GM23338 (cell line): ENCODE results near the gene CDR2. TPM values are rescaled to one million over a fixed set of nuclear protein-coding genes. Genes with fewer than 3 reads are reported as not detected.

Source experiments
- ATAC-seq: fragments of 200-7000 bp; cut with Tn5 transposase; 3 replicates; pipeline ENCODE4 v1.9.1; 2020
- DNase-seq: peaks from one replicate; pipeline ENCODE4 v3.0.0-alpha.2; 2015; ENCODE audit warnings: low spot score
- H2AFZ ChIP-seq: fragments of 200-600 bp; sonication (generic); 2 replicates; pipeline ENCODE4 v1.8.0; 2016; ENCODE audit warnings: antibody characterized with exemption, mild to moderate bottlenecking, moderate library complexity
- H3F3A ChIP-seq: fragments of 200-600 bp; sonication (generic); replicated peaks from 2 replicates; pipeline ENCODE4 v1.8.0; 2017; ENCODE audit warnings: antibody characterized with exemption, mixed run types, low read depth
- H3K27ac ChIP-seq: fragments of 200-600 bp; sonication (generic); 2 replicates; pipeline ENCODE4 v1.6.1; 2016; ENCODE audit warnings: low read depth
- H3K27me3 ChIP-seq: fragments of 200-600 bp; sonication (generic); 2 replicates; pipeline ENCODE4 v1.8.0; 2016; ENCODE audit warnings: mild to moderate bottlenecking, mixed run types, moderate library complexity; ENCODE audit not compliant: insufficient read depth
- H3K36me3 ChIP-seq: fragments of 200-600 bp; sonication (generic); 2 replicates; pipeline ENCODE4 v1.8.0; 2016; ENCODE audit warnings: mild to moderate bottlenecking; ENCODE audit not compliant: insufficient read depth
- H3K4me1 ChIP-seq: fragments of 200-600 bp; sonication (generic); 2 replicates; pipeline ENCODE4 v1.8.0; 2016; ENCODE audit warnings: mild to moderate bottlenecking, moderate library complexity; ENCODE audit not compliant: insufficient read depth
- H3K4me2 ChIP-seq: fragments of 200-600 bp; sonication (generic); 2 replicates; pipeline ENCODE4 v1.7.1; 2017; ENCODE audit warnings: mixed run types
- H3K4me3 ChIP-seq: fragments of 200-600 bp; sonication (generic); 2 replicates; pipeline ENCODE4 v1.6.1; 2016; ENCODE audit warnings: mixed run types
- H3K79me2 ChIP-seq: fragments of 200-600 bp; sonication (generic); replicated peaks from 2 replicates; pipeline ENCODE4 v1.8.0; 2017; ENCODE audit warnings: mild to moderate bottlenecking; ENCODE audit not compliant: insufficient read depth
- H3K9me2 ChIP-seq: fragments of 200-600 bp; sonication (generic); 2 replicates; pipeline ENCODE4 v1.8.0; 2017; ENCODE audit not compliant: insufficient read depth
- H4K20me1 ChIP-seq: fragments of 200-600 bp; sonication (generic); replicated peaks from 2 replicates; pipeline ENCODE4 v1.8.0; 2017; ENCODE audit warnings: mild to moderate bottlenecking; ENCODE audit not compliant: insufficient read depth
- H3K27ac Mint-ChIP-seq: 2 replicates; pipeline ENCODE4 v1.8.0; 2020; ENCODE audit warnings: inconsistent platforms, mild to moderate bottlenecking, moderate library complexity, mixed read lengths
- H3K27me3 Mint-ChIP-seq: 3 replicates; pipeline ENCODE4 v1.8.0; 2022; ENCODE audit warnings: low read depth, mild to moderate bottlenecking, moderate library complexity, mixed read lengths, inconsistent platforms; ENCODE audit not compliant: insufficient read depth, poor library complexity
- H3K36me3 Mint-ChIP-seq: 3 replicates; pipeline ENCODE4 v1.8.0; 2021; ENCODE audit warnings: low read depth, mild to moderate bottlenecking, inconsistent platforms, moderate library complexity, mixed read lengths
- H3K4me1 Mint-ChIP-seq: 3 replicates; pipeline ENCODE4 v1.8.0; 2020; ENCODE audit warnings: mild to moderate bottlenecking, inconsistent platforms, mixed read lengths
- H3K4me3 Mint-ChIP-seq: 3 replicates; pipeline ENCODE4 v1.8.0; 2021; ENCODE audit warnings: moderate library complexity, mild to moderate bottlenecking, inconsistent platforms, mixed read lengths
- H3K9me3 Mint-ChIP-seq: 3 replicates; pipeline ENCODE4 v1.8.0; 2020; ENCODE audit warnings: moderate library complexity, mild to moderate bottlenecking, inconsistent platforms, mixed read lengths
- CREB1 ChIP-seq: fragments of 250-450 bp; sonication (Bioruptor Pico); IDR thresholded peaks from 2 replicates; pipeline ENCODE4 v1.5.0; 2020; ENCODE audit warnings: low read depth, mild to moderate bottlenecking, moderate library complexity
- CTCF ChIP-seq, 2 experiments: fragments of 200-600 bp in 1 of 2; sonication (generic) in 1 of 2; conservative IDR thresholded peaks; 2 replicates each; pipeline versions ENCODE4 v1.5.1 to v1.6.1; 2016 to 2017; ENCODE audit warnings: antibody characterized with exemption in 2 of 2, low read depth in 2 of 2, mild to moderate bottlenecking in 2 of 2, moderate library complexity in 1 of 2
- ETS1 ChIP-seq: IDR thresholded peaks from 2 replicates; pipeline ENCODE4 v1.6.1; 2016; ENCODE audit warnings: antibody characterized with exemption
- EZH2 ChIP-seq: fragments of 200-600 bp; sonication (generic); IDR thresholded peaks from one replicate; pipeline ENCODE4 v1.8.0; 2017; ENCODE audit warnings: antibody characterized with exemption, mild to moderate bottlenecking, low read depth; ENCODE audit not compliant: unreplicated experiment
- EZH2phosphoT487 ChIP-seq: fragments of 200-600 bp; sonication (generic); IDR thresholded peaks from one replicate; pipeline ENCODE4 v1.8.1; 2018; ENCODE audit warnings: antibody characterized with exemption; ENCODE audit not compliant: unreplicated experiment
- JUNB ChIP-seq: IDR thresholded peaks from one replicate; pipeline ENCODE4 v1.6.1; 2016; ENCODE audit warnings: antibody characterized with exemption; ENCODE audit not compliant: unreplicated experiment
- NANOG ChIP-seq: IDR thresholded peaks from 2 replicates; pipeline ENCODE4 v1.6.1; 2016; ENCODE audit warnings: antibody characterized with exemption, borderline replicate concordance
- POLR2AphosphoS5 ChIP-seq: IDR thresholded peaks from 2 replicates; pipeline ENCODE4 v1.6.1; 2016; ENCODE audit warnings: antibody characterized with exemption, low read depth
- REST ChIP-seq: IDR thresholded peaks from one replicate; pipeline ENCODE4 v1.6.1; 2018; ENCODE audit warnings: antibody characterized with exemption; ENCODE audit not compliant: unreplicated experiment
- STAT1 ChIP-seq: IDR thresholded peaks from one replicate; pipeline ENCODE4 v1.6.1; 2016; ENCODE audit warnings: antibody characterized with exemption; ENCODE audit not compliant: unreplicated experiment
- ZNF114 ChIP-seq: fragments of 250-450 bp; sonication (Bioruptor Pico); IDR thresholded peaks from 2 replicates; pipeline ENCODE4 v1.5.0; 2020; ENCODE audit warnings: mild to moderate bottlenecking, moderate library complexity
- ZNF331 ChIP-seq: fragments of 250-450 bp; sonication (Bioruptor Pico); IDR thresholded peaks from 2 replicates; pipeline ENCODE4 v1.5.0; 2020; ENCODE audit warnings: low read depth, mild to moderate bottlenecking, moderate library complexity
- ZNF462 ChIP-seq: fragments of 250-450 bp; sonication (Bioruptor Pico); IDR thresholded peaks from 2 replicates; pipeline ENCODE4 v1.5.0; 2020; ENCODE audit warnings: mild to moderate bottlenecking, moderate library complexity
- polyA plus RNA-seq: library from polyadenylated mRNA; unstranded; fragments of >200 nt; fragmentation: Nextera tagmentation; extraction: Ambion mirVana; gene quantifications from 2 replicates; pipeline ENCODE4 v1.2.1, GENCODE V29; 2016
- total RNA-seq: library from RNA; depleted of rRNA; stranded (reverse); fragments of >200 nt; shearing (Covaris generic); gene quantifications from 2 replicates; pipeline ENCODE4 v1.2.3, GENCODE V29; 2014

CDR2 gene
- total and polyA plus RNA-seq, 2 experiments from 2014 or later, result 17.7 to 39.3 TPM

GRCh38 chr16:22340945-22341344 lies 33.5 kb downstream of the CDR2 start:
- no peaks in the 10 kb centered on the region for H3K4me1 Mint-ChIP-seq
- no peaks in the 10 kb centered on the region for H3K79me2 ChIP-seq
- peaks cover 45% of the 10 kb centered on the region for H3K36me3 Mint-ChIP-seq
- DNase-seq (no peak), ATAC-seq (no peak)
- no peaks in the 10 kb centered on the region for H3K9me2 ChIP-seq
- no peaks in the 10 kb centered on the region for H3K4me1 ChIP-seq
- H3K36me3 ChIP-seq, result no peaks in the 10 kb centered on the region
- no peaks in the 10 kb centered on the region for H3K27me3 Mint-ChIP-seq
- no peaks in the 10 kb centered on the region for H3K27me3 ChIP-seq
- H3K9me3 Mint-ChIP-seq, result peaks cover 40% of the 10 kb centered on the region
- no peak overlapping the region for H3K4me2 ChIP-seq
- H3F3A ChIP-seq, result peaks cover 8% of the 10 kb centered on the region; the same call in 1 of the 2 replicates
- no peaks in the 10 kb centered on the region for H4K20me1 ChIP-seq
- no peak overlapping the region for H3K4me3 Mint-ChIP-seq
- TF ChIP-seq ZNF114 (CRISPR knock-in tag) (no peak), POLR2AphosphoS5 (no peak), ZNF331 (CRISPR knock-in tag) (no peak), CREB1 (CRISPR knock-in tag) (no peak), CTCF (conservative IDR thresholded peaks at IDR 0.05; ENCODE audit: low read depth in 2 of 2) (no peak), REST (no peak), EZH2phosphoT487 (no peak), EZH2 (no peak), NANOG (no peak), JUNB (no peak), ZNF462 (CRISPR knock-in tag) (no peak), STAT1 (no peak), ETS1 (no peak)
- no peak overlapping the region for H3K27ac Mint-ChIP-seq
- no peak overlapping the region for H3K4me3 ChIP-seq
- no peak overlapping the region for H3K27ac ChIP-seq
- no peak overlapping the region for H2AFZ ChIP-seq
